CD4-positive, alpha-beta T cell treated with Interleukin-17A for 1 hour (primary cell): ENCODE measurements around the gene GNAS.

Experiments
- DNase-seq: peaks from one replicate; pipeline ENCODE4 v3.0.0-alpha.2; 2020

The GNAS gene

DNA sequence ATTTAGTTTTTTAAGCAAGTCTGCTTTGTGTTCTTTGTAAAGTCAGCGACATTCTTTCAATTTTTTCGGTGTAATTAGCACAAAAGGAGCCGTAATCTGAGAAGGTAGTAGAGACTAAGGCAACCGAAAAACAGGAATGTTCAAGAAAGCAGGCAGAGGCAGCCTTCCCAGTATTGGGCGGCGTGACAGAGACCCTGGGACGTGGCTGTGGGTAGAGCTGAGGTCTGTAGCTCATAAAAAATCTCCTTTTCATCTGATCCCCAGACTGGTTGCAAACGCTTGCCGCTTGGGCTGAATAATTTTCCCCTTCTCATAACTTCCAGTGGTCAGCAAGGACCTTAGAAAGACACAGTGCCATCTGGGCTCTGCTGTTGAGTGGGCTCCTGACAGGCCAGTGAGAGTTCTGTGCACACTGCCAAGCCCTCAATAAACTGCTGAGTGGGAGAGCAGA is 30.8 kb downstream of the GNAS start:
- no peak for DNase-seq

DNA sequence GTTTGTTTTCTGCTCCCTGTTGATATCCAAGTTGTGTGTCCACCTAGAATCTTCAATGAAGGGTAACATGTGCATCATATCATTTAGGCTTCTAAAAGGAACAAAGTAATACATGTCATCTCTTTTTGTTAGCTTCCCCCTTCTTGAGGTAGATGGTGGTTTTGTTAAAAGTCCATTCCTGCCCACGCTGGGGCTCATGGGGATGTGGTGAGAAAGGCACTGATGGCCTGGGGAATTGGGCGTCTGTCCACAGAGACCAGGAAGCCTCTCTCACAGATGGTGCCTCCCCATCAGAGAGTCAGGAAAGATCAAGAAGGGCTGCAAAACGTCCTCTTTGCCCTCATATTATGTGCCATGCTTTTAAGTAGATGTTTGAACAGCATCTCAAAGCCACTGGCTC is 32.5 kb downstream of the GNAS start:
- no peak for DNase-seq

DNA sequence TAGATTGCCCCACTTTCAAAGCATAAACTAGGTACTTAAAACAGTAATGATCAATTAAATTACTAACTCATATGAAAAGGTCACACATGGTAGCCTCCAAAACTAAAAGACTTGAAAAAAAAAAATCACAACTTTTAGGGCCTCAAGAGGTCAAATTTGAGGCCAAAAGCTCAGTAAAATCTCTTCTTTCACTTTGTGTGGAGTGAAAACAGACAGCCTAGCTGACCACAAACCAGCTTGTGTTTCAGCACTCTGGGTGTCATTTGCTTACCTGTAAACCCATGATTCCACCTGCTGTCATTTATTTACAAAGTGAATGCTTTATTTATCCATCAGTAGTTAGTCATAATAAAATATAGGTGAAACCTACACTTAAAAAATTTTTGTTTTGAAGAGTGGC is 34.0 kb downstream of the GNAS start:
- no peak for DNase-seq

DNA sequence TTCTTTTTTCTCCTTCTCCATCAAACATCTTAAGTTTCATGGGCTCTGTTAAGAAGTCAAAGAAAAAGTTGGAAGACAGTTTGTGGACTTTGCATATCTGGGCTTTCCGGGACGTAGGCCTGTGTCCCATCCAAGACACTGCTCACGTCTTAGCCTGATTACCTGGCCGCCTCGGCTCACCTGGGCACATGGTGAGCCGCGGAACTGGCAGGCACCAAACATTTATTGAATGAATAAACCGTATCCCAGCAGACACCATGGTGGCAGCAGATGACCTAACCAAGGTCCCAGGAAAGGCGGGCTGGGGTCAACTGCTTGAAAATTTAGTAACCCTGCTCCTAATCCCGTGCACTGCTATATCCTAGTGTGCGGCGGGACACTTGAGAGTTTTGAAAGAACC is 35.6 kb downstream of the GNAS start:
- no peak for DNase-seq

DNA sequence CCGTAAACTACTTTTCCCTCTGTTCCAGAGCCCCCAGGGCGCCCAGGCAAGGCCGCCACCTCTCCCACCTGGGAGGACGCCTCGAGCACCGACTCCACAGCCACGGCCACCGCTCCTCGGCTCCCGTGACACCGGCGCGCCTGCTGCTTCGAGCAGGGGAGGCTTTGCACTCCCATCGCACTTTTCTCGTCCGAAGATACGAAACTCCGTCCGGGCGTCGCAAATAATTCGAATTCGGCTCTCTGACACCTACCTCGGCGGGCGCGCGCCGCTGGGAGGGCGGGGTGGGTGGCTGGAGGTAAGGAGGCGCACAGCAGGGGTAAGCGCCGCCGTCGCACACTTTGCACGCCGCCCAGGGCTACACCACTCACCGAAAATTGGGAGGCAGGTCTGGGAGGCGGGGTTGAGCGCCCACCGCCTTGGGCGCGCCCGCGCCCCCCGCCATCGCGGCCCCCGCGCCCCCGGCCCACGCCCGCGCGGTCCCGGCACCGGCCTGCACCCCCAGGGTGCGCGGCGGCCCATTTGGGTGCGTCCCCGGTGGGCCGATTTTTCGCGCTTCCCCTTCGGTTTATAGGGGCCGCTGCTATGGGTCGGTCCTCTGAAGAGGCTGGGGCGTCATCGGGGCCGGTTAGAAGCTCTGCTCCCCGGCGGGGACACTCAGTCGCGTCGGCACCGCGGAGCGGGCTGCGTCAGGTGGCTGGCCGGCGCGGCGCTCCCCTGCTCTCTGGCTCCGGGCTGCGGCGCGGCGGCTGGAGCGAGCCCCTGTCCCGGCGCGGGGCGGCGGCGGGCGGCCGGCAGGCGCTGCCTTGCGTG is 36.2 kb downstream of the GNAS start:
- DNase-seq: peak; percentile 89

DNA sequence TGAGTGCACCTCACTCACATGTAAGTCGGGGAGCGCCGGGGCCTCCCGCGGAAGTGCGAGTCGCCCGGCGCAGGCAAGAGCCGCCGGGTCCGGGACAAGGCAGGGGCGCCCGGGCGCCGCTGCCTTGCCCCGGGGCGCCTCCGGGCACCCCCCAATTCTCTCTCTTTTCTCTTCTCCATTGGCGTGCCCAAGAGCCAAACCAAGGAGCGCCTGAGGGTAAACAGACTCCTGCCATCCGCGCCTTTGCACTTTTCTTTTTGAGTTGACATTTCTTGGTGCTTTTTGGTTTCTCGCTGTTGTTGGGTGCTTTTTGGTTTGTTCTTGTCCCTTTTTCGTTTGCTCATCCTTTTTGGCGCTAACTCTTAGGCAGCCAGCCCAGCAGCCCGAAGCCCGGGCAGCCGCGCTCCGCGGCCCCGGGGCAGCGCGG is 36.8 kb downstream of the GNAS start:
- DNase-seq: no peak

DNA sequence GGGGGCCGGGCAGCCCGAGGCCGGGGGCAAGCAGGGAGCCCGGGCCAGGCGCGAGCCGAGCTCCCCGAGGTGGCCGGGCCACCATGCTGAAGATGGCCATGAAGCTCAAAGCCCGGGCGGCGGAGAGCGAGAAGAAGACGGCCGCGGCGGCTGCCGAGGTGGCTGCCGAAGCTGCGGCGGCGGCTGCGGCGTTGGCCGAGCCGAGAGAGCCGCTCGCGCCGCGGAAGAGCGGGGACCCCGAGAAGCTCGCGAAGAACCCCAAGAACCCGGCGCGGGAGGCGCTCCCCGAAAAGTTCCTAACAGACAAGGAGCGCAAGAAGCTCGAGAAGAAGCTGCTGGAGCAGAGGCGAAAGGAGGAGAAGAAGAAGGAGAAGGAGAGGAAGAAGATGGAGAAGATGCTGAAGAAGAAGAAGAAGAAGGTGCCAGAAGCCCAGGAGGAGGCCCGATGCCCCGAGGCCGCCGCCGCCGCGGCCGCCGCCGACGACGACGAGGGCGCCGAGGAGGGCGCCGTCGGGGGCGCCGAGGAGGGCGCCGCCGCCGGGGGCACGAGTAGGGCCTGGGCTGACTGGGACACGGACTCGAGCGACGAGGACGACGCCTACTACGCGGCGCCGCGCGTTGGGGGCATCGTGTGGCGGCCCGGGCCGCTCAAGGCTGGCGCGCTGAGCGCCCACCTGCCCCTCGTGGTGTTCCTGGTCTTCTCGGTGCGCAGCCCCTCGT is 37.4 kb downstream of the GNAS start:
- peak; percentile 60 for DNase-seq

DNA sequence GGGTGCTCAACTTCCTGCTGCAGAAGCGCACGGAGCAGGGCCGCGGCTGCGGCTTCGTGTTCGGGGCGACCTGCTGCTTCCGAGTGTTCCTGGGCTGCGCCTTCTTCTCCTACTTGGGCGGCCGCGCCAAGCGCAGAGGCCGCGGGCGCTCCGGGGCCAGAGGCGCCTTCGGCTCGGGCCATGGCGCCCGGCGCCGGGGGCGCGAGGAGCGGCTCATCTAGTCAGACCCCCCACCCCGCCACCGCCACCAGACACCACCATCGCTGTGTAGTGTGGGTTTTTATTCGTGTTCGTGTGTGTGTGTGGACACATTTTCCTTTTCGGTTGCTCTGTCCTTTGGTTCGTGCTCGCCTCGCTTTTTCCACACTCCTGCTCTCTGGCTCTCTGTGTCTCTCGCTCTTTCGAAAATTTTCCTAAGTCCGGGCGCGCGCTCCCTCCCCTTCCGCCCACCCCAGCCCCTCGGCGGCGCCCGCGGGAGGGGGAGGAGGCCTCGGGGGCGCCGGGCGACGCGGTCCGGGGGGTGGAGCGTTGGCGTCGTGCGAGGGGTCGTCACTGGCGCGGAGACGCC is 38.1 kb downstream of the GNAS start:
- peak; percentile 76 for DNase-seq

DNA sequence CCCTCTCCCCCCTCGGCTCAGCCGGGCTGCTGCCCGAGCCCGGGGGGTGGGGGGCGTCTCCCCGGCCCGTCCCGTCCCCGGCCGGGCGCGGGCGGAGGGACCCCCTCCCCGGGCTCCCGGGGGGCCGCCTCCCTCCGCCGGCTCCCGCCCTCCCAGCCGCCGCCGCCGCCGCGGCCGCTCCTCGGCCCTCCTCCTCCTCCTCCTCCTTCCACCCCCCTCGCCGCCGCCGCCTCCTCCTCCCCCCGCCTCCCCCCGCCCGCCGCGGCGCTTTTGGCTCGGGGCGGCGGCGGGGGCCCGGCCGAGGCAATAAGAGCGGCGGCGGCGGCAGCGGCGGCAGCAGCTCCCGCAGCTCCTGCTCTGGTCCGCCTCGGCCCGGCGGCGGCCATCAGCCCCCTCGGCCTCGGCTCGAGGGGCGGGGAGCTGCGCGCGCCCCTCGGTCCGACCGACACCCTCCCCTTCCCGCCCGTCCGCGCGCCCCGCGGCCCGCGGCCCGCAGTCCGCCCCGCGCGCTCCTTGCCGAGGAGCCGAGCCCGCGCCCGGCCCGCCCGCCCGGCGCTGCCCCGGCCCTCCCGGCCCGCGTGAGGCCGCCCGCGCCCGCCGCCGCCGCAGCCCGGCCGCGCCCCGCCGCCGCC is 38.7 kb downstream of the GNAS start:
- peak; percentile 82 for DNase-seq

DNA sequence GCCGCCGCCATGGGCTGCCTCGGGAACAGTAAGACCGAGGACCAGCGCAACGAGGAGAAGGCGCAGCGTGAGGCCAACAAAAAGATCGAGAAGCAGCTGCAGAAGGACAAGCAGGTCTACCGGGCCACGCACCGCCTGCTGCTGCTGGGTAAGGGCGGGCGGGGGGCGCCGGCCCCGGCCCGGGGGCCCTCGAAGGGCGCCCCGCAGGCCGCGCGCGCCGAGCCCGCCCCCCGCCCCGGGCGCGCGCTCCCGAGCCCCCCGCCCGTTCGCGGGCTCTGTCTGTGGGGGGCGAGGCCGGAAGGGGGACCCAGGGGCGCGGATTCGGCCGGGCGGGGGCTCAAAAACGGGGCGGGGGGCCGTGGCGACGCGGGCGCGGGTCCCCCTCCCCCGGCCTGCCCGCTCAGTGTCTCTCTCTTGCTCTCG is 39.2 kb downstream of the GNAS start:
- DNase-seq: peak; percentile 43

DNA sequence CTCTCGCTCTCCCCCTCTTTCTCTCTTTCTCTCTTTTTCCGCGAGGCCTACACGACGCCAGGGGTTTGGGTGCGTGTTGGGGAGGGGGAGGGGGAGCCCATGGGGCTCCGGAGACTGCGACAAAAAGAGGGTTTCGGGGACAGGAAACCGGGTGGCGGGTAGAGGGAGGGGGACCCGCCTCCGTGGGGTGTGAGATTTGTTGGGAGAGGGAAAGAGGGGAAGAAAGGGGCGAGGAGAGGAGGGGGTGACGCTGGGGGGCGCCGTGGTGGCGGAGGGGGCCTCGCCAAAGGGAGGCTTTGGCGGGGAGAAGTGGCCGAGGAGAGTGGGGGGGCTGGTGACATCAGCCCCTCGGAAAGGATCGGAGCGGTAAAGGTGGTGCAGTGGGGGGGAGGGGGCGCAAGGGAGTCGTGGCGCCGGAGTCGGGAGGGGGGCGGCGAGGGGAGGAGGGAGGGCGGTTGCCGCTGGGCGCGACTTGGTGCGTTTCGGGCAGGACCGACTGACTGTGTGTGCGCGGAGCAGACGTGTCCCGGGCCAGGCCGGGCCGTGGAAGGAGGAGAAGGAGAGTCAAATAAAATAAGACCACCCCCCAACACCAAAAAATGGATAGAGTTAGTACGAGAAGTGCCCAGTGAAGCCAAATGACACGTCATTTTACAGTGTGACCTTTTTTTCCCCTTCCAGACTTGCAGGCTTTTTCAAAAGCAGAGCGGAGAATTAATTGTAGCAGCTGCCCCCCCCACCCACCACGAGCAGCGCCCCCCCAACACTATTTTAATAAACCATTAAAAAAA is 39.8 kb downstream of the GNAS start:
- DNase-seq: peak; percentile 85

DNA sequence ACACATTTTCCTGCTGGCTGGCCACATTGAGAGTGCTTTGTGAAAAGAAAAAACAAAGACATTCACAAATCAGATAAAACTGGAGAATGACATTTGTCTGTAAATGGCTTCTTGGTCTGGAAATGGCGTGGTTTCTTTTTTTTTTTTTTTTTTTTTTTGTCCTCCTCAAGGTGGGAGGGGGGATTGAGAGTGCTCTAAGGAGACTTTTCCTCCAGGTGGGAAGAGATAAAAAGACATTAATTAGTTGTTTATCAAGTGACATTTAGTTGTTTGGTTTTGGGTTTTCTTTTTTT is 40.4 kb downstream of the GNAS start:
- no peak for DNase-seq

DNA sequence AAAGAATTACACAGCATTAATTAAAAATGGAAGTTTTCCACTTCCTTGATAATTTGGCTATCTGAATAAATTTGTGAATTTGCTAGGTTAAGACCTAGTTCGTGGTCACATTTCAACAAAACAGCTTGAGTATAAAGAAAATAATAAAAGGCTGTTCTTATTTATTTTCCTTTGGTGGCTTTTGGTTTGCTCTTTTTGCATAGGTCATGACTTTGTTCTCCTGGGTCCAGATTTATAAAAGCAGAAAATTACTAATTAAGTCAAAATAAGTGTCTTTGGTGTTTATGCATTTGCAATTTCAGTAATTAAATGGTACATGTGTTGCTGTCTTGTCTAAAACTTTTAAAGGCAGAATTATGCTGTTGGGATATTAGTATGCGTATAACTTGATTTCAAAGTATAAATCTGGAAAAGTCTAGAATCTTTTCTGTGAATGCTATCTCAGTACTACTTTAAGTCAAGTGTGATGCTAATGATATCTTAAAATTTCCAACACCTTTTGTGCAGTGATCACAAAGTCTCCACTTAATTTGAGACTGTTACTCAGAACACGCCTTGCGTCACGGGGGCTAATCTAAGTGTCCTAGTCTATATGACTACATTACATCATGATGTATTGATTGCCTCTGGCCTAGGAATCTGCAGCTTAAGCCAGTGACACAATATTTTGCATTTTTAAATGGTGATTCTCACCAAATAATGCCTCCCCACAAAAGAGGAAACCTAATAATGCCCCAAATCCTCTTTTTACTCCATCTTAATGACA is 41.0 kb downstream of the GNAS start:
- DNase-seq: peak; percentile 50

DNA sequence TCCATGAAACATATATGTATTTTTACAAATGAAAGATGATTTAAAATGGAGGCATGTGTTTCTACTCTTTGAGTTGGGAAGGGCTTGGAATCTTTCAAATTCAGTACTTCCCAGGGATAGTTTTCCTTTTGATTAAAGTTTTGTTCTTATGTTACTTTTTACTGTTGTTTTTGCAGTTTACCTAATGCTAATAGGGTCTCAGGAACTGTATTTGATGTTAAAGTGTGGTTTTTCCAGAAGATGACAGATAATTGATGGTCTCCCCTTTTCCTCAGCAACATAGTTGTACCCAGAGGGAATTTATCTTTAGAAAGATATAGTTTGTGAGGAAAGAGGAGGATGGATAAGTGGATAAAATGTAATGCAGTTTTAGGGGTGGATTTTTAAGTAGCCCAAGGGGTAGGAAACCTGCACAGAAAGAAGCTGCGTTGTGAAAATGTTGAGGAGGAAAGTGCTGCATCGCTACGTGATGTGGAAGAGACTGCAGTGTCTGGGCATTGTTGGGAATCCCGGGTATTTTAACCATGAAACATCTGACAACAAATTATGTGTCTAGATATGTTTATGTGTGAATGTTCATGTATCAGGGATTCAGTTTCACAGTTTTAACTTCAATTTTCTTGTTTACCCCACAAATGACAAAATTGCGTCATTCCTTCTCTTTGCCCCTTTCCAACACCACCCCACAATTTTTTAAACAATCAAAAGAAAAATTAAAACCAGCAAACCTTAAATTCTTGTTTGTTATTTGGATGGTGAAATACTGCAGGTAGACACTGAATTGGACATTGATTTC is 42.3 kb downstream of the GNAS start:
- peak; percentile 5 for DNase-seq

DNA sequence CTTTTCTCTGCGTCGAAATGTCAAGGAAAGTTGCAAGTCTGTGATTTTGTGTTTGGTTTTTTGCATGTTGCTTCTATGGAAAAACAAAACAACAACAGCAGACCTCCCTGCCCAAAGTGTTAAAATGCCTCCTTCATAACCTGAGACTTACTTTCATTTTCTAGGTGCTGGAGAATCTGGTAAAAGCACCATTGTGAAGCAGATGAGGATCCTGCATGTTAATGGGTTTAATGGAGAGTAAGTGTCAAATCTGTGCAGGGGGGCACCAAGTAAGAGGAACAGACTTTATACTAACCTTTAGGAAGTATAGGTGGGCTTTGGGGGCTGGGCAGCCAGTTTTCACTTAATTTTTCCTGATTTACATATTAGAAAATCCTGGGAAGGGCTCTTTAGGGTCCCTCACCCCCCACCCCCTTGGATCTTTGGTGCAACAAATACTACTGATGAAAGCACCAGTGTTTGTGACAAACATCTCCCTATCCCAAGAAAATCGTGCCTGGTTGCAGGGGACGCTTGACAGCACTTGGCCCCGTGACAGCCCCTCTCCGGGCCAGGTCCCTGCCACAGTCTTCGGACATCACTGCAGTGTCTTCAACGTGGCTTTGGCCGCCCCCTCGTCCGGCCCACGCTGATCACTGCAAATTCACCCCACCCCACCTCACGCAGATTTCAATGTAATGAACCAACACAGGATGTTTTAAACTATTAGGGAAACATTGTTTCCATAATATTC is 43.1 kb downstream of the GNAS start:
- DNase-seq: peak; percentile 47

DNA sequence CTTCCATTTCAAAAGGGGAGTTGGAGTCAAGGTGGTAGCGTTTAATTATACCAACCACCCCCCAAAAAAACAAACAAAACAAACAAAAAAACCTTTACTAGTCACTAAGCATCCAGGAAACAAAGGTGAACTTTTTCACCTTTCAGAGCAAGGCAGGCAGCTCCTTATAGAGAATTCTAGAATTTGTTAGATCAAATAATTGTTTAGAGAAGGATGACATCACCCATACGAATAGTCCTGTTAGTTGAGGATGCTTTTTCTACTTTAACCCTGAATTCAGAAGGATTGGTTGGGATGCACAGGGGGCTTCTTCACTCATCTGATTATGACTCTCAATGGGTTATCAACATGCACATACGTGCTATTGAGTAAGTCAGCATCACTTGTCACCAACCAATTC is 44.3 kb downstream of the GNAS start:
- DNase-seq: peak; percentile 24

DNA sequence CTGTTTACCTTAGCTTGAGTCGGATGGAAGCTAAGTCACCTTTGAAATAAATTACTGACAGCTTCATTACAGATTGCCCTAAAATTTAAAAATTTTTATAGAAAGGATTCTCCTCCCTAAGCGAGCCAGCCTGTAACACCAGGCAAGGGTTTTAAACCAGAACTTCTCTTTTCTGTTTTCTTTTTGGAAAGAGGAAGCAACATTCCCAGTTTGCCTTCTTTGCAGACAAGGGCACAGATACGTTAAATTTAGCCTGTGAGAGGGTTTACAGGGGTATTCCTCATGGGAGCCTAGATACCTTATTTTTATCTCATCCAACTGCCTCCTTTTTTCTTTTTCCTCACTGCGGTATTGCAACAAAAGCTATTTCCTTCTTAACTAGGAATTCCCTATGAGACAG is 45.0 kb downstream of the GNAS start:
- no peak for DNase-seq

DNA sequence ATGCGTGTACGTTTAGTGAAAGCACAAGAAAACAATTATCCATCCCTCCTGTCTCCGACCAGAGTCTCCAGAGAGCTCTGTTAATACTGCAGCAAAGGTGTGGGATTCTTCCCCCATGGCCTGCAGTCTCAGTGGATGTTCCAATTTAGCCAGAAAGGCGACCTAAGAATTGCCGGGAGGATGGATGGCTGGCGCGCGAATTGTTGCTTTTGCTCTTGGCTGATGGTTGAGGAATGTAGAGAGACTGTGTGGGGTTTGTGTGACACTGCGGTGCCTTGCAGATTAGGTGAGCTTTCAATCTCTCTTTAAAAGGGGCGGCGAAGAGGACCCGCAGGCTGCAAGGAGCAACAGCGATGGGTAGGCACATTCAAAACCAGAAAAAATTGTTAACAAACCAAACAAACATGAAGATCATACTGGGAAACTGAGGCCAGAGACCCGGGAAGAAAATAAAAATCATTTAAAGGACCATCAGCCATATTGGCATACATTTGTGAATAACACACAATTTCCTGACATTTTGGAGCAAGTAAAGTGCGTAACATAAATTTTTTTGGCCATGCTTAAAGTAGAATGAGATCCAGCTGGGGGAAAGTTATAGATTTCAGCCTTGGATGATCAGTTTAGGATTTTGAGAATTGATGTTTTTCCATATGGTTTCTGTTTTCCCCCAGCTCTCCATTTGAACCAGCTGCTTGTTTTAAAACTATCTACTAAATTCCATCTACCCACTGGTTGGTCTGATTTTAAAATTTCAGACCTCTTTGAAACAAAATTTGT is 46.3 kb downstream of the GNAS start:
- peak; percentile 12 for DNase-seq

DNA sequence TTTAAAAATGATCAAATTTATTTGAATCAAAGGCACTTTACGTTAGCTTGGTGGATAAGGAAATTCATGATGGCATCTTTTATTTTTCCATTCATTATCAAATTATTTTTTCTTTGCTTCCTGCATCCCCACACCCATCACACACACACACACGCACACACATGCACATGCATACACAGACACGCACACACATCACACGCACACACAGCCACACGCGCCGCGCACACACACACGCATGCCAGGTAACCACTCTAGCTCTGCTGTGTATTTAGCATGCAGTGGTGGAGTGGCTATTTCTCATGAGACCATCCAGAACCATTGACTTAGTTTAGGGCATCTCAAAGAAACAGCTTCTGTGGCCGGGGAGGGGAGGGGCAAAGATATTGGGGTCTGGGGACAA is 47.0 kb downstream of the GNAS start:
- peak; percentile 32 for DNase-seq

DNA sequence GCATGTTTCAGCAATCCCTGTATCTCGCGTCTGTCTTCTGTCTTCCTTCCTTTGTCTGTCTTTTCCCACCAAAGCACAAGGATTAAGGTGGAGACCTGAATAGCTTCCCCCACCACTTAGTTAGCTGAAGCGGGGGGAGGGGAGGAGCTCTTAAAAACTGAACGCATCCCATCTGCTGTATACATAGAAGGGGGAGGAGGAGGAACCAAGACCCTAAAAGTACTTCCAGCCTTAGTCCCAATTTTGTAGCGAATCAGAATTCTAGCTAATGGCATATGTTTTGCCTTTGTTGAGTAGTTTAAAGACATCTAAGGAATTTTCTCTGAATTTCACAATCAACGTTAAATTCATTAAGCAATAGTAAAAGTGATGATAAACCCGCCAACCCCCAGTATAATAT is 47.9 kb downstream of the GNAS start:
- DNase-seq: peak; percentile 20
